Activated naive CD4-positive, alpha-beta T cell treated with anti-CD3 and anti-CD28 coated beads, Interleukin-2, amount 10 ng/mL, durations not matched to agents 7 days and 5 days (primary cell): Measurements from ENCODE around the gene TMEM174.

ENCODE experiments used
- CTCF ChIA-PET: fragments of 350-600 bp; sonication (Branson Sonifier 250); formaldehyde crosslinking; loops from one replicate; lab custom pipeline; 2021; ENCODE audit warnings: antibody characterized with exemption; lab: Charles Lee
- DNase-seq: peaks from one replicate; pipeline ENCODE4 v3.0.0-alpha.2; 2020
- H3K27ac Mint-ChIP-seq: one replicate; pipeline ENCODE4 v1.8.0; 2021; ENCODE audit warnings: mild to moderate bottlenecking, moderate library complexity, mixed read lengths
- H3K27me3 Mint-ChIP-seq: one replicate; pipeline ENCODE4 v1.8.0; 2021; ENCODE audit warnings: mild to moderate bottlenecking, mixed read lengths
- H3K36me3 Mint-ChIP-seq: one replicate; pipeline ENCODE4 v1.8.0; 2021; ENCODE audit warnings: mixed read lengths
- H3K4me1 Mint-ChIP-seq: one replicate; pipeline ENCODE4 v1.8.0; 2021; ENCODE audit warnings: mixed read lengths
- H3K4me3 Mint-ChIP-seq: one replicate; pipeline ENCODE4 v1.8.0; 2021; ENCODE audit warnings: mild to moderate bottlenecking, moderate library complexity, mixed read lengths
- H3K9me3 Mint-ChIP-seq: one replicate; pipeline ENCODE4 v1.8.0; 2021; ENCODE audit warnings: mixed read lengths

TMEM174 gene

DNA sequence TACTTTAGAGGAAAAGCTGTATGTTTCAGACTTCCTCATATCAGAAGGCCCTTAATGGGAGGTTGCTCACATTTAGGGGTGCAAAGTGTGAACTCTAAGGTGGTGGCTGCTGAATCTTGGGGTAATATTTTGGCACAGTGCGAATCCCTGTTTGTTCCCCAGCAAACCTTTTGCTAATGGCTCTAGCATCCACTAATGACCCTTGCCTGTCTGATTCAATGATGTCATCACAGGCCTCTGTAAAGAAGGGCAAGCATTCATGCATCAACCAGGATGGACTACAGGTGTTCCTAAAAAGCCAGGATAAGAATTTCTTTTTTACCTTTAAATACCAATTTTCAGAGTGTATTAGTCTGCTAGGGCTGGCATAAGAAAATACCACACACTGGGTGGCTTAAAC is 32.2 kb upstream of the TMEM174 start:
- H3K36me3 Mint-ChIP-seq: no peaks in the 10 kb centered on the region
- peaks cover 70% of the 10 kb centered on the region for H3K27me3 Mint-ChIP-seq
- no peak overlapping the region for H3K27ac Mint-ChIP-seq
- H3K9me3 Mint-ChIP-seq: no peaks in the 10 kb centered on the region
- CTCF ChIA-PET: no interaction called here
- H3K4me3 Mint-ChIP-seq: no peak overlapping the region
- no peak for DNase-seq
- no peaks in the 10 kb centered on the region for H3K4me1 Mint-ChIP-seq

DNA sequence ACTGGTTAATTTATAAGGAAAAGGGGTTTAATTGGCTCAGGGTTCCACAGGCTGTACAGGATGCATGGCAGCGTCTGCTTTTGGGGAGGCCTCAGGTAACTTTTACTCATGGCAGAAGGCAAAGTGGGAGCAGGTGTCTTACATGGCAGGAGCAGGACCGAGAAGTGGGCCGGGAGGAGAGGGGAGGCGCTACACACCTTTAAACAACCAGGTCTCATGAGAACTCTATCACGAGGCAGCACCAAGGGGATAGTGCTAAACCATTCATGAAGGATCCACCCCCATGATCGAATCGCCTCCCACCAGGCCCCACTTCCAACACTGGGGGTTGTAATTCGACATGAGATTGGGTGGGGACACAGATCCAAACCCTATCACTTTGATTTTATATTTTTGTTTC is 31.0 kb upstream of the TMEM174 start:
- Mint-ChIP-seq H3K4me1 (no peaks in the 10 kb centered on the region), H3K27ac (no peak overlapping the region), H3K36me3 (no peaks in the 10 kb centered on the region), H3K9me3 (no peaks in the 10 kb centered on the region), H3K27me3 (peaks cover 67% of the 10 kb centered on the region), H3K4me3 (no peak overlapping the region)
- CTCF ChIA-PET: no interaction called here
- no peak for DNase-seq

DNA sequence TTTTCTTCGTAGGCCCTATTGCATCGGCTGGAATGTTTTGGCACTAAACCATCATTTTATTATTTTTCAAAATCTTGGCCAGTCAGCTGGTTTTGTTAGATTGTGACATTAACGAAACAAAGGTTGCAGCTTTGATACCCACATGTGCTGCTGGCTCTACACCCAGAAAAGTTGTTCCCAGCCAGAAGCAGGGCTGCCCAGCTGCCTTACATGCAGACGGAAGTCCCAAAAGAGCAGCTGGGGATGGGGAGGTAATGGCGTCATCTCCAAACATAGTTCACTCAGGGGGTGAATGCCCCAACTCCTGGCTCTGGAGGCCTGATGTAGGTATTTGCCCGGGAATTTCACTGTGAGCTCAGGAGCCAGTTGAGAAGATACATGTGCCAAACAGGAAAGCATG is 29.3 kb upstream of the TMEM174 start:
- CTCF ChIA-PET: interaction anchor here (0.8 kb wide), 1 partner anchor 10 kb away, joined by 3 read pairs; no protein-coding TSS in a partner anchor
- Mint-ChIP-seq H3K27ac (no peak overlapping the region), H3K9me3 (no peaks in the 10 kb centered on the region), H3K36me3 (no peaks in the 10 kb centered on the region), H3K4me1 (no peaks in the 10 kb centered on the region), H3K27me3 (peaks cover 60% of the 10 kb centered on the region), H3K4me3 (no peak overlapping the region)
- no peak for DNase-seq

DNA sequence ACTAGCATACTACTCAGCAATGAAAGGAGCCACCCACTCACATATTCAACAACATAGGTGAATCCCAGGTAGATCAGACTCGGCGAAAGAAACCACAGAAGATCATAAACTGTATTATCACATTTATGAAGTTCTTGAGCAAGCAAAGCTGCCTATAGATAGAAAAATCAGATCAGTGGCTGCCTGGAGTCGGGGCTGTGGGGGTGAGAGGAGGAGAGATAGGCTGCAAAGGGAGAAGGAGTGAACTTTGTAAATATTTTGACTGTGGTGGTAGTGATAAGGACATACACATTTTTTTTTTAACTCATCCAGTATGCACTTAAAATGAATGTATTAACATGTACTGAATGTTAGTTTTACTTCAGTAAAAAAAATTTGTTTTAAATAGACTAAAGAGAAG is 23.5 kb upstream of the TMEM174 start:
- DNase-seq: no peak
- H3K4me1 Mint-ChIP-seq: no peaks in the 10 kb centered on the region
- CTCF ChIA-PET: no interaction called here
- no peak overlapping the region for H3K4me3 Mint-ChIP-seq
- peaks cover 77% of the 10 kb centered on the region for H3K27me3 Mint-ChIP-seq
- no peaks in the 10 kb centered on the region for H3K9me3 Mint-ChIP-seq
- no peaks in the 10 kb centered on the region for H3K36me3 Mint-ChIP-seq
- H3K27ac Mint-ChIP-seq: no peak overlapping the region

DNA sequence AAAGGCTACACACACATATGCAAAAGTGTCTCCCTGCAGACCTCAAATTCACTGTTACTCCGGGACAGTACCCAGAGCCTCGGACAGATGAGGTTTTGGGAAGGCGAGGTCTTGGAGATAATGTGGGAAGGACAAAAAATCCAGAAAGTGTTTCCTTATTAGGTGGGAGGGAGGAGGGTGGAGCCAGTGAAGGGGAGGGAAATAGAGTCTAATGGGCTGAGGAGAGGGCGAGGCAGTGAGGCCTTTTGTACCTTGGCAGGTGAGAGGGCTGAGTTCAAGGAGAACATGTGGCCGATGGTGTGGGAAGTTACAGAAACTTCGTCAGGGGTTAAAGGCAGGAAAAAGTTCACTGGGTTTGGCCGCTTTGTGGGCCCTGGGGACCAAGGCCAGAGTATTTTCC is 22.1 kb upstream of the TMEM174 start:
- H3K4me1 Mint-ChIP-seq: no peaks in the 10 kb centered on the region
- no peaks in the 10 kb centered on the region for H3K9me3 Mint-ChIP-seq
- peaks cover 76% of the 10 kb centered on the region for H3K27me3 Mint-ChIP-seq
- no peak overlapping the region for H3K27ac Mint-ChIP-seq
- CTCF ChIA-PET: no interaction called here
- no peaks in the 10 kb centered on the region for H3K36me3 Mint-ChIP-seq
- DNase-seq: no peak
- no peak overlapping the region for H3K4me3 Mint-ChIP-seq

DNA sequence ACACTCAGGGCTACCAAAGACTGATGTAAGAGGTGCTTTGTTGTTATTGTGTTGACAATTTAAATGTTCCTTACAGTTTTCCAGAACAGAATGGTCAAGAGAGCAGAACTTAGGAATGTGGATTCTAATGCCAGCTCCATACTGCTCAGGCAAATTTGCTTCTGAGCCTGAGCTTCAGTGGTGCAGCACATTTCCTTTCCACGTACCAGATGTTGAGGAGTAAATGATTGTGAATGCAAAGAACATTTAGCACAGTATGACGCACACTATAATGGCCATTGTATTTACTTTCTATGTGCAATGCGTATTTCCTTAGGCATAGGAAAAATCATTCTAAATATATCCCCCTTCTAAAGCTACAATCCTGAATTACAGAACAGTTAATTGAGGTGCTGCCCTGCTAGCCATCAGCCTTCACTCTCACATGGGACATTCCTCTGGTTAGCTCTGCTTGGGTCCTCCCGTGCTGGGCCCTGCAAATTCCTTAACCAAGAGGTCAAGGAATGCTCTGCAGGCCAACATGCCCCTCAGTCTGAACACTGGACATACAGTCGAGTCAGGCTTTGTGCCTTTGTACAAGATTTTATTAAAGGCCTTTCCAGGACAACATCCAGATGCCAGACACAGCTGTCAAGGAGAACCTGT is 21.1 kb upstream of the TMEM174 start:
- CTCF ChIA-PET: no interaction called here
- no peaks in the 10 kb centered on the region for H3K36me3 Mint-ChIP-seq
- H3K27me3 Mint-ChIP-seq: peaks cover 78% of the 10 kb centered on the region
- no peak for DNase-seq
- H3K4me3 Mint-ChIP-seq: no peak overlapping the region
- H3K4me1 Mint-ChIP-seq: no peaks in the 10 kb centered on the region
- H3K27ac Mint-ChIP-seq: no peak overlapping the region
- no peaks in the 10 kb centered on the region for H3K9me3 Mint-ChIP-seq

DNA sequence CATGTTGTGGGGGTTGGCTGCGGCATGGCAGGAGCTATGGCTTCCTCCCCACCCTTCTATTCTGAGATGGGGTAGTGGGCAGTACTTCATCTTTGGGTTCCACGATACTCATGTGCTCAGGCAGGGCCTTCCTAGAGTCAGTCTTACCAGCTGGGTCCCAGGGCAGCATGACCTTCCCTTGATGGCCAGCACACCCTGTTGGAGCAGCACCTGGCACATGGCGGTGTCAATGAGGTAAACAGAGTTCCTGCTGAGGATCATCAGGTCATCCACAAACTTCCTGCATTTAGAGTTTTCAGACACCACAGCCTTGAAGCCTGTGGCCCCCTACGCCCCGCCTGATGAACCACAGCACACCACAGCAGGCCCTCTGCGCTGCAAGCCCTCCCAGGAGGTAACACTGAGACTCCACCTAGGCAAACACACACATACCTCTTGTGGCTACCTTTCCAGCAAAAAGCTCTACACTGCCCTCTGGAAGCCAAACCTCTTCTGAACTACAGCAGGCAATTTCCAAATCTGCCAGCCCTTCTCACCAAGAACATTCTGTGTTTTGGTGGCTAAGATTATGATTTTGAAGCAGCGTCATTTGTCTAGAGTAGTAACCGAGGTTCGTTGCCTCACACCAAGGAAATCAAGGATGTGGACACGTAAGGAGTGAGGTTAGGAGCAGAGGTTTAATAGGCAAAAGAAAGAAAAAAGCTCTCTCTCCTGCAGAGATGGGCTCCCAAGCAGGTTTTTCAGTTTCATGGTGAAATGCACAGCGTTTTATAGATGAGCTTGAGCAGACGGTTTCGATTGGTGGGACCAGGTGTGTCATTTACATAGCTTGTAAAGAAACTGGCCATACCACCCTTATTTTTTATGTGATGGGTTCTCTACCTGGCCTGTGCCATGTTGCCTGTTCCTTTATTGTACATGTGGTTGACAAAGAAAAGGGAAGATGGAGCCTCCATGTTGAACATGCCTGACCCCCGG is 20.3 kb upstream of the TMEM174 start:
- no peak overlapping the region for H3K4me3 Mint-ChIP-seq
- H3K27ac Mint-ChIP-seq: no peak overlapping the region
- H3K9me3 Mint-ChIP-seq: no peaks in the 10 kb centered on the region
- CTCF ChIA-PET: no interaction called here
- H3K36me3 Mint-ChIP-seq: no peaks in the 10 kb centered on the region
- no peak for DNase-seq
- H3K27me3 Mint-ChIP-seq: peaks cover 78% of the 10 kb centered on the region
- no peaks in the 10 kb centered on the region for H3K4me1 Mint-ChIP-seq

DNA sequence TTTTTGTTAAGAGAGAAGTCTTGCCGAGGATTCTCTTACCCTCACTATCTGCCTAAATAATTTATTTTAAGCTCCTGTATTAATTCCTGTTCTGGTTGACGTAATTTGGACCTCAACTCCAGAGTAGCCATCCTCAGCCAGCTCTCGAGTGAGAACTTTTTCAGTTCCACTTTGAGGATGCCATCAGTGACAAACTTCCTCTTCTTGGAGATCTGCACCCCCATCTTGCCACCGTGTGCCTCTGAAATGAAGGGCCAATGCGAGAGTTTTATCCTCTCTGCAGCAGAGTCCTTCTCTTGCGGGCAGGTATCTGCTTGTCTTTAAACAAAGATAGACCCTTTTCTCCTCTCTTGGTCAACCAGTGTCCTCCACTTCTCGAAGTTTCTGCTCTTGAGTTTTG is 19.5 kb upstream of the TMEM174 start:
- CTCF ChIA-PET: no interaction called here
- Mint-ChIP-seq H3K9me3 (no peaks in the 10 kb centered on the region), H3K36me3 (no peaks in the 10 kb centered on the region), H3K4me3 (no peak overlapping the region), H3K27ac (no peak overlapping the region), H3K27me3 (peaks cover 87% of the 10 kb centered on the region), H3K4me1 (no peaks in the 10 kb centered on the region)
- no peak for DNase-seq

DNA sequence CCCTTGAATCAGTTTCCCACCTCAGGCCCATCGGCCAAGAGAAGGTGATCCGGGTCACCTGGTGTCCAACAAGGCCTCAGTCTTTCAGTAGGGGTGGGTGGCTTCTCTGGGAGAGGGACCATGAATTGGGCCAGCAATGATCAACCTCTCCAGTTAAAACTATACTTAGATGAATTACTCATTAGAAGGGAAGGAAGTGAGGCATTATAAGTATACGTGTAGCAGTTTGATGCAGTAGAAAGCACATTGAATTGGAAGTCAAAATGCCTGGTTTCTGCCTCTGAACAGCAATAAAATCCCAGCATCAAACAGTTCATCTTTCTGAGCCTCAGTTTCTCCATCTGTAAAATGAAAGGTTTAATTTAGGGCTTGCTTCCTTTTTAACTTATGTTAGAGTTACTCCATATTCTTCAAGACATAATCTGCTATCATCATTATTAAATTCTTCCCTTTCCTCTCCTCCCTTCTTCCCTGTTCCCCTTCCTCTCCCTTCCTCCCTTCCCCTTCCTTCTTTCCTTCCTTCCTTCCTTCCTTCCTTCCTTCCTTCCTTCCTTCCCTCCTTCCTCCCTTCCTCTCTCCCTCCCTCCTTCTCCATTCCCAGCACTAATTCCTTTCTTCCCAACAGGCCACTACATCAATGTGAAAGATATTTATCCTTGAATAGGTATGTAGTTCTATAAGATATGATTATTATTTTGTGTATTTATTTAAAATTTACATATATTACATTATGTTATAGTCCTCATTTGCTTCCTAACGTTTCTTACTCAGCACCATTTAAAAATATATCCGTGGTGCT is 18.6 kb upstream of the TMEM174 start:
- CTCF ChIA-PET: no interaction called here
- Mint-ChIP-seq H3K27me3 (peaks cover 93% of the 10 kb centered on the region), H3K4me3 (no peak overlapping the region), H3K4me1 (peaks cover 5% of the 10 kb centered on the region), H3K9me3 (no peaks in the 10 kb centered on the region), H3K36me3 (no peaks in the 10 kb centered on the region), H3K27ac (no peak overlapping the region)
- no peak for DNase-seq

DNA sequence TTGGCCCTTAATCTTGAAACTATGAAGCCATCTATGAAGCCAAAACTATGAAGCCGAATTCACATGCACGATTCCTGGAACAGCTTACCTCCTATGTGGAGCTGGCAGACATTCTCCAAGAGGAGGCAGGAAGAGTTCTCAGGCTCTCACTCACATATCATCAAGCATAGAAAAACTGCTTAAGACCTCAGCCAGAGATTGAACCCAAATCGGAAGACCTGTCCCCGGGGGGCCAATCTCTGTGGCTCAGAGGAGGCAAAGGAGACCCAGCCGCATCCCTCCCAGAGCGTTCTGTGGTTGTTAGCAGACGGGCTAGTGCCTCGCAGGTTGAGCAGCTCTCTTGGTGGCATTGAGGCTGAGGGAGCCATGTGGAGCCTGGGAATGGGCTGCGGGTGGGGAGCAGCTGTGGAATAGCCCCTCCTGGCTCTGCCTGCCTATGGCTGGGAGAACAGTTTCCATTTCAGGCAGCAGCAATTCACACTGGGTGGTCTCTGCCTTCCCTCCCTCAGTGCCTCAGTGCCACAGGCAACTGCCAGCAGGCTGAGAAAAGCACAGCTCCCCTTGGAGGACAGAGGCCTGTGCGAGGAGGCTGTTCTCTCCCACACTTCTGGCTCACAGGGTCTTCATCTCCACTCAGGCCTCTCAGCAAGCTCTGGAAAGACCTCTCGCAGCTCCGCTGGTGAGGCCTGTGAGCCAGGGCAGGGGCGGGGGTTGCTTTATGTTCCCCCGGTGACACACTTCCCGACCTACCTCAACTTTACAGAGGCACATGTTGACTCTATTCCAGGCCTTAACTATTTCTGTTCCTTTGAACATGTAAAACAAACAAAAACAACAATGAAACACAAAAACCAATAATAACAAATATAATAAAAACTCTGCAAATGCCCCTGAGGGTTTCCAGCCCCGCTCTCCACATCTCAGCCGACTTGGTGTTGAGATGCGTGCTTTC is 17.4 kb upstream of the TMEM174 start:
- H3K27ac Mint-ChIP-seq: no peak overlapping the region
- DNase-seq: no peak
- H3K4me1 Mint-ChIP-seq: peaks cover 17% of the 10 kb centered on the region
- peaks cover 98% of the 10 kb centered on the region for H3K27me3 Mint-ChIP-seq
- no peak overlapping the region for H3K4me3 Mint-ChIP-seq
- no peaks in the 10 kb centered on the region for H3K36me3 Mint-ChIP-seq
- no peaks in the 10 kb centered on the region for H3K9me3 Mint-ChIP-seq
- CTCF ChIA-PET: no interaction called here

DNA sequence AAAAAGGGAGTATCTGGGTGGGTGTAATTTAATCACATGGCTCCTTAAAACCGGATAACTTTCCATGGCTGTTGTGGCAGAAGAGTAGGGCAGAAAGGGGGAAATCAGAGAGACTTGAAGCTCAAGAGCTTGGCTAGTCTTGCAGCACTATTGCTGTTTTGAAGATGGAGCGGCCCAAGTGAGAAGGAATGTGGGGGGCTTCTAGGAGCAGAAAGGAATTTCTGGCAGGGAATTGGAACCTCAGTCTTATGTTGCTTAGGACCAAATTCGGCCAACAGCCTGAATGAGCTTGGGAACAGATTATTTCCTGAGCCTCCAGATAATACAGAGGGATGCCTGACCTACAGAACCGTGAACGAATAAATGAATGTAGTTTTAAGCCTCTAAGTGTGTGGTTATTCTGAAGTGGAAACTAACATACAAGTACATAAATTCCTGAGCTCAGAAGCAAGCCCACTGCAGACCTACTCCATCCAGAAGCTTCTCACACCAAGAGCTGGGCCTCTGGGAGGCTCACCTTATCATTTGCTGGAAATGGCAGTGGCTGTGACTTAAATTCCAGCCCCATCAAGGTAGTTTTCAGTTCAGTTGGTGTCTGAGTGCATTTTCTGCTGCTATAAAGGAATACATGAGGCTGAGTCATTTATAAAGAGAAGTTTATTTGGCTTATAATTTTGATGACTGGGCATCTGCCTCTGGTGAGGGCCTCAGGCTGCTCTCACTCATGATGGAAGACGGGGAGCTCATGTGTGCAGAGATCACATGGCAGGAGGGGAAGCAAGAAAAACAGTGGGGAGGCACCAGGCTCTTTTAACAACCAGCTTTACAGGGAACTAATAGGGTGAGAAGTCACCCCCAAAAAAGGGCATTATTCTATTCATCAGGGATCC is 15.3 kb upstream of the TMEM174 start:
- CTCF ChIA-PET: interaction anchor here (0.7 kb wide), 1 partner anchor 53 kb away, joined by 3 read pairs; no protein-coding TSS in a partner anchor
- Mint-ChIP-seq H3K4me1 (peaks cover 26% of the 10 kb centered on the region), H3K4me3 (no peak overlapping the region), H3K9me3 (no peaks in the 10 kb centered on the region), H3K27ac (no peak overlapping the region), H3K36me3 (no peaks in the 10 kb centered on the region), H3K27me3 (peaks cover 93% of the 10 kb centered on the region)
- DNase-seq: no peak

DNA sequence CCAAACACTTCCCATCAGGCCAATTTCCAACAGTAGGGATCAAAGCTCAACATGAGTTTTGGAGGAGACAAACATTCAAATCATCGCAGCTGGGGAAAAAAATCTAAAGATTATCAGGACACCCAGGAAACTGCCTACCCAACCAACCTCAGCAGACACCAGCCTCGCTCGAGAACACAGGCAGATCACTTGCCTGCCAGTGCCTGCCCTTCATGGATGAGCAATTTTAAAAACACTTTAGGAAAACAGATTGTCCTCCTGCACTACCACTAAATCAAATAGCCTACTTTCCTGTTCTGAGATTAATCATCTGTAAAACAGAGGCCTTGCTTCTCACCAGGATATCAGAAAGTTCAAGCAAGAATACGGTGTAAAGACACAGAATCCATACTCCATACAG is 14.7 kb upstream of the TMEM174 start:
- Mint-ChIP-seq H3K4me3 (no peak overlapping the region), H3K27ac (no peak overlapping the region), H3K9me3 (no peaks in the 10 kb centered on the region), H3K27me3 (peaks cover 93% of the 10 kb centered on the region), H3K4me1 (peaks cover 26% of the 10 kb centered on the region), H3K36me3 (no peaks in the 10 kb centered on the region)
- CTCF ChIA-PET: interaction anchor here (0.7 kb wide), 1 partner anchor 53 kb away, joined by 3 read pairs; no protein-coding TSS in a partner anchor
- DNase-seq: no peak
